Measurements from ENCODE around the gene IQCB1. TPM values are rescaled to one million over a fixed set of nuclear protein-coding genes. Genes with fewer than 3 reads are reported as not detected.

The IQCB1 gene
- total and polyA plus RNA-seq, 9 of the 15 experiments (the other 6 are each of a cell fraction or from before 2014, with no cell fraction given), result 21.1 to 38.1 (median 27.5) TPM

GRCh38 chr3:121759541-121760202 is 75.2 kb downstream of the IQCB1 start:
- POLR2A ChIA-PET, result interaction anchor here (0.8 to 1.2 kb wide), 2 partner anchors 10 to 48 kb away, joined by 3 read pairs; no protein-coding TSS in a partner anchor
- FAIRE-seq (no peak), ATAC-seq (no peak), DNase-seq (ENCODE audit: extremely low read depth in 1 of 4, low spot score in 3 of 4) (no peak)
- in situ Hi-C loops (cut with MboI), result no loop called here
- Histone ChIP-seq H3K9me3 (replicated peaks; ENCODE audit: control insufficient read depth, insufficient read depth, low read depth, low read length) (no peaks in the 10 kb centered on the region), H3K27ac (ENCODE audit: extremely low read depth, low read depth, low read length) (no peak overlapping the region), H3K9me1 (ENCODE audit: control insufficient read depth, insufficient read depth, low read length) (no peaks in the 10 kb centered on the region), H3K27me3 (ENCODE audit: control insufficient read depth in 2 of 2, insufficient read depth in 2 of 2, low read length in 2 of 2) (no peaks in the 10 kb centered on the region), H3K36me3 (ENCODE audit: control insufficient read depth, insufficient read depth, low read length) (no peaks in the 10 kb centered on the region), H3K9ac (ENCODE audit: insufficient read depth in 1 of 2, low read depth in 2 of 2, low read length in 2 of 2) (no peak overlapping the region), H3K4me2 (ENCODE audit: insufficient read depth, low read length) (no peak overlapping the region), H2AFZ (ENCODE audit: low read depth, low read length) (no peak overlapping the region), H4K20me1 (replicated peaks; ENCODE audit: control insufficient read depth, insufficient read depth, low read length) (no peaks in the 10 kb centered on the region), H3K4me3 (no peak overlapping the region), H3K4me1 (replicated peaks in 1 of 2; ENCODE audit: control insufficient read depth in 2 of 2, insufficient read depth in 2 of 2, low read length in 2 of 2) (peaks cover 0 to 9% of the 10 kb centered on the region in 2 experiments; a peak in 2 of 5 replicates), H3K79me2 (ENCODE audit: control insufficient read depth, insufficient read depth, low read length) (no peaks in the 10 kb centered on the region)
- WGBS (ENCODE audit: insufficient coverage, low coverage, missing lambda C conversion rate), result 4% methylated on average over 3 of the region's 3 CpGs
- TF ChIP-seq TAF9B (IDR thresholded peaks at IDR 0.05; ENCODE audit: partially characterized antibody), result no peak
- TF ChIP-seq MTA1 (IDR thresholded peaks at IDR 0.05; ENCODE audit: borderline replicate concordance), result no peak
- TF ChIP-seq ETV1 (tag; conservative IDR thresholded peaks at IDR 0.05; ENCODE audit: low read depth), result no peak
- no peak for TF ChIP-seq SLC30A9 (CRISPR knock-in tag; IDR thresholded peaks at IDR 0.05)
- TF ChIP-seq ZNF143 (CRISPR knock-in tag; IDR thresholded peaks at IDR 0.05), result no peak
- TF ChIP-seq USF1 (CRISPR knock-in tag; IDR thresholded peaks at IDR 0.05), result no peak
- TF ChIP-seq ZBED1 (IDR thresholded peaks at IDR 0.05), result no peak
- no peak for TF ChIP-seq CBFB (CRISPR knock-in tag; IDR thresholded peaks at IDR 0.05)
- TF ChIP-seq TRIM28 (IDR thresholded peaks at IDR 0.05), result no peak
- CTCF ChIA-PET (ENCODE audit: low intra/inter-chr PET ratio), result no interaction called here
- intact Hi-C loops (cut with micrococcal nuclease), result no loop called here
- no TSS peak for BruUV-seq (replicated peaks)

Measured in K562 (cell line).